IMR-90 (cell line): Measurements from ENCODE around the gene SARS1. TPM values are rescaled to one million over a fixed set of nuclear protein-coding genes. Genes with fewer than 3 reads are reported as not detected.

ENCODE experiments used
- ATAC-seq: fragments of 200-7000 bp; cut with Tn5 transposase; 2 replicates; pipeline ENCODE4 v1.9.1; 2020; ENCODE audit warnings: low read depth, mild to moderate bottlenecking, moderate library complexity
- BruUV-seq: library from RNA; stranded (reverse); fragments of 400-500 nt; replicated peaks from 2 replicates; lab custom pipeline; 2021; lab: Mats Ljungman, UMichigan
- CTCF ChIA-PET: fragments of 300-600 bp; formaldehyde crosslinking; extraction: SDS; loops from one replicate; lab custom pipeline; 2021; ENCODE audit warnings: antibody characterized with exemption; lab: Yijun Ruan, JAX
- POLR2A ChIA-PET: fragments of 300-600 bp; sonication (Branson Sonifier 250); formaldehyde crosslinking; loops from one replicate; lab custom pipeline; 2022; ENCODE audit warnings: antibody characterized with exemption; ENCODE audit not compliant: unreplicated experiment; lab: Charles Lee
- DNase-seq: peaks from one replicate; pipeline ENCODE4 v3.0.0; 2013
- H2AFZ ChIP-seq: replicated peaks from 2 replicates; pipeline ENCODE3; 2013; ENCODE audit warnings: low read length, mild to moderate bottlenecking; ENCODE audit not compliant: poor library complexity
- H2AK5ac ChIP-seq: 2 replicates; pipeline ENCODE4 v1.6.1; 2013; ENCODE audit warnings: low read depth, low read length, inconsistent platforms
- H2AK9ac ChIP-seq: replicated peaks from 2 replicates; pipeline ENCODE3; 2013; ENCODE audit warnings: mild to moderate bottlenecking, low read depth, low read length, moderate library complexity; ENCODE audit not compliant: poor library complexity
- H2BK120ac ChIP-seq: 2 replicates; pipeline ENCODE4 v1.6.1; 2013; ENCODE audit warnings: low read depth, low read length, inconsistent platforms
- H2BK15ac ChIP-seq: 3 replicates; pipeline ENCODE4 v1.6.1; 2013; ENCODE audit warnings: low read depth, low read length, inconsistent platforms
- H2BK20ac ChIP-seq: 2 replicates; pipeline ENCODE4 v1.6.1; 2013; ENCODE audit warnings: low read depth, mild to moderate bottlenecking, inconsistent platforms, low read length, moderate library complexity
- H2BK5ac ChIP-seq: 2 replicates; pipeline ENCODE4 v1.6.1; 2013; ENCODE audit warnings: mild to moderate bottlenecking, low read depth, low read length, inconsistent platforms; ENCODE audit not compliant: poor library complexity, severe bottlenecking
- H3K14ac ChIP-seq: replicated peaks from 2 replicates; pipeline ENCODE4 v1.6.1; 2013; ENCODE audit warnings: low read depth, low read length, inconsistent platforms
- H3K18ac ChIP-seq: 2 replicates; pipeline ENCODE4 v1.6.1; 2013; ENCODE audit warnings: low read depth, low read length, control low read depth
- H3K23ac ChIP-seq: 2 replicates; pipeline ENCODE4 v1.6.1; 2013; ENCODE audit warnings: low read depth, low read length, inconsistent platforms
- H3K27ac ChIP-seq: 2 replicates; pipeline ENCODE4 v1.5.1; 2013; ENCODE audit warnings: mild to moderate bottlenecking, control low read depth, low read length; ENCODE audit not compliant: insufficient read depth
- H3K27me3 ChIP-seq: 2 replicates; pipeline ENCODE4 v1.6.1; 2013; ENCODE audit warnings: low read length; ENCODE audit not compliant: control insufficient read depth, insufficient read depth
- H3K36me3 ChIP-seq: 2 replicates; pipeline ENCODE4 v1.6.1; 2013; ENCODE audit warnings: low read length, mixed read lengths; ENCODE audit not compliant: control insufficient read depth, insufficient read depth
- H3K4ac ChIP-seq: 2 replicates; pipeline ENCODE4 v1.6.1; 2013; ENCODE audit warnings: low read depth, low read length, inconsistent platforms
- H3K4me1 ChIP-seq: 2 replicates; pipeline ENCODE4 v1.6.1; 2013; ENCODE audit warnings: low read length, mixed read lengths; ENCODE audit not compliant: control insufficient read depth, insufficient read depth
- H3K4me2 ChIP-seq: 2 replicates; pipeline ENCODE4 v1.6.1; 2013; ENCODE audit warnings: low read depth, mild to moderate bottlenecking, control low read depth, low read length, moderate library complexity
- H3K4me3 ChIP-seq: 2 replicates; pipeline ENCODE4 v1.5.1; 2013; ENCODE audit warnings: low read depth, mild to moderate bottlenecking, control low read depth, low read length, moderate library complexity; ENCODE audit not compliant: insufficient read depth
- H3K56ac ChIP-seq: 2 replicates; pipeline ENCODE4 v1.6.1; 2013; ENCODE audit warnings: low read length, inconsistent platforms; ENCODE audit not compliant: insufficient read depth; ENCODE audit errors: extremely low read depth
- H3K79me1 ChIP-seq, 2 experiments: 2 replicates each; pipeline ENCODE4 v1.6.1; 2013; ENCODE audit warnings: low read length in 2 of 2, inconsistent platforms in 1 of 2, low read depth in 1 of 2
- H3K9ac ChIP-seq: 2 replicates; pipeline ENCODE4 v1.6.1; 2013; ENCODE audit warnings: low read depth, low read length, control low read depth
- H3K9me1 ChIP-seq: 2 replicates; pipeline ENCODE4 v1.6.1; 2013; ENCODE audit warnings: low read length, inconsistent platforms; ENCODE audit not compliant: insufficient read depth
- H3K9me3 ChIP-seq: 2 replicates; pipeline ENCODE4 v1.6.1; 2013; ENCODE audit warnings: low read length; ENCODE audit not compliant: control insufficient read depth, insufficient read depth
- H4K20me1 ChIP-seq: 2 replicates; pipeline ENCODE4 v1.6.1; 2013; ENCODE audit warnings: low read length, inconsistent platforms; ENCODE audit not compliant: insufficient read depth
- H4K5ac ChIP-seq: 2 replicates; pipeline ENCODE4 v1.6.1; 2013; ENCODE audit warnings: mild to moderate bottlenecking, low read depth, low read length, control low read depth
- H4K8ac ChIP-seq, 2 experiments: 2 replicates each; pipeline ENCODE4 v1.6.1; 2013; ENCODE audit warnings: low read depth in 2 of 2, low read length in 2 of 2, control low read depth in 1 of 2, inconsistent platforms in 1 of 2
- H4K91ac ChIP-seq: 2 replicates; pipeline ENCODE4 v1.6.1; 2013; ENCODE audit warnings: low read depth, low read length, inconsistent platforms; ENCODE audit not compliant: insufficient read depth
- BHLHE40 ChIP-seq: fragments of 150-350 bp; IDR thresholded peaks from 2 replicates; pipeline ENCODE4 v1.6.1; 2016; ENCODE audit warnings: mild to moderate bottlenecking, low read depth, low read length
- CEBPB ChIP-seq: IDR thresholded peaks from 2 replicates; pipeline ENCODE4 v1.6.1; 2012; ENCODE audit warnings: low read depth, low read length, improper control_type of control experiment
- MAFK ChIP-seq: IDR thresholded peaks from 2 replicates; pipeline ENCODE4 v1.6.1; 2012; ENCODE audit warnings: low read depth, low read length, improper control_type of control experiment
- POLR2A ChIP-seq: IDR thresholded peaks from 2 replicates; pipeline ENCODE4 v1.6.1; 2012; ENCODE audit warnings: mild to moderate bottlenecking, low read depth, low read length
- RFX5 ChIP-seq: IDR thresholded peaks from 2 replicates; pipeline ENCODE4 v1.8.0; 2012; ENCODE audit warnings: low read depth, mild to moderate bottlenecking, low read length, moderate library complexity
- SMC3 ChIP-seq: fragments of 150-350 bp; IDR thresholded peaks from 2 replicates; pipeline ENCODE4 v1.6.1; 2016; ENCODE audit warnings: low read depth, mild to moderate bottlenecking, antibody characterized with exemption, low read length, moderate library complexity
- USF2 ChIP-seq: fragments of 150-350 bp; IDR thresholded peaks from 2 replicates; pipeline ENCODE4 v1.6.1; 2017; ENCODE audit warnings: mild to moderate bottlenecking, antibody characterized with exemption, low read length, low read depth
- WGBS, 2 experiments: methylation state at CpG; one replicate each; pipeline versions ENCODE4 v1.1.5 to v1.1.7; 2013; ENCODE audit warnings: missing lambda C conversion rate in 2 of 2; ENCODE audit not compliant: insufficient read length in 1 of 2; ENCODE audit errors: extremely low coverage in 2 of 2; 5-methylcytosine and 5-hydroxymethylcytosine counted together
- dilution Hi-C: fragments of 300-500 bp; cut with HindIII; formaldehyde crosslinking; loops from one replicate; pipeline ENCODE4 v1.14.3; 2018; ENCODE audit warnings: low sequenced_read_pairs; ENCODE audit not compliant: unreplicated experiment
- in situ Hi-C: fragments of 300-500 bp; cut with MboI; formaldehyde crosslinking; loops from 3 replicates; pipeline ENCODE4 v1.14.3; 2019; ENCODE audit warnings: low sequenced_read_pairs, inconsistent platforms, mixed read lengths
- intact Hi-C: fragments of 100-400 bp; cut with micrococcal nuclease; formaldehyde crosslinking; loops from 2 replicates; pipeline ENCODE4 v1.10.0; 2022
- polyA plus RNA-seq, 3 experiments: library from polyadenylated mRNA; depleted of rRNA; stranded (reverse); fragments of >200 nt; gene quantifications; 2 replicates each; pipeline ENCODE4 v1.2.3, GENCODE V29; 2012; ENCODE audit warnings: low replicate concordance in 1 of 3
- total RNA-seq: library from RNA; depleted of rRNA; stranded (reverse); fragments of >200 nt; gene quantifications from 2 replicates; pipeline ENCODE4 v1.2.3, GENCODE V29; 2012

Gene SARS1
- total and polyA plus RNA-seq, 2 of the 4 experiments (the other 2 are of a cell fraction): 231 to 348 TPM

GRCh38 chr1:109198745-109199144 lies 15.0 kb upstream of the SARS1 start (continued):
- no peak; the same call in 1 of the 2 replicates for TF ChIP-seq RFX5
- no peak for TF ChIP-seq POLR2A
- TF ChIP-seq MAFK: no peak
- TF ChIP-seq USF2: no peak
- no peak for TF ChIP-seq CEBPB
- TF ChIP-seq BHLHE40: no peak
- no peak for TF ChIP-seq SMC3

- ATAC-seq: no peak
These were observed 14.0 kb upstream of the SARS1 start for GRCh38 chr1:109199710-109200109.

More at GRCh38 chr1:109199710-109200109, 14.0 kb upstream of the SARS1 start:
- Histone ChIP-seq H2BK120ac (peak overlapping the region; percentile 45), H3K4me3 (no peak overlapping the region), H4K91ac (peak overlapping the region; percentile 43; the same call in 1 of the 2 replicates), H3K27me3 (no peaks in the 10 kb centered on the region), H4K8ac (no peak overlapping the region), H3K56ac (no peak overlapping the region), H3K9me3 (no peaks in the 10 kb centered on the region), H2AFZ (no peak overlapping the region), H2AK9ac (no peak overlapping the region), H3K4ac (peak overlapping the region; percentile 91; the same call in 1 of the 2 replicates), H3K27ac (no peak overlapping the region), H3K23ac (no peak overlapping the region), H3K36me3 (no peaks in the 10 kb centered on the region), H3K4me2 (no peak overlapping the region), H3K4me1 (peaks cover 14% of the 10 kb centered on the region), H2BK5ac (no peak overlapping the region), H2BK15ac (peak overlapping the region; percentile 43; the same call in 1 of the 3 replicates), H2AK5ac (peak overlapping the region; percentile 87; the same call in 1 of the 2 replicates), H4K5ac (no peak overlapping the region), H3K14ac (no peak overlapping the region), H3K79me1 (0 out of 4 replicates have a peak, but pooled peaks cover 0 to 3% of the 10 kb centered on the region in 2 experiments), H2BK20ac (no peak overlapping the region), H3K9me1 (peaks cover 13% of the 10 kb centered on the region), H4K20me1 (no peaks in the 10 kb centered on the region), H3K18ac (no peak overlapping the region), H3K9ac (no peak overlapping the region)
- TF ChIP-seq POLR2A: no peak
- no peak for TF ChIP-seq SMC3
- no peak for TF ChIP-seq BHLHE40
- intact Hi-C loops (no loop called here), in situ Hi-C loops (no loop called here), dilution Hi-C loops (loop anchor here (25.0 kb wide), 1 partner anchor 138 kb away; no protein-coding TSS in a partner anchor)
- no peak for DNase-seq
- WGBS, 2 experiments: 90% methylated on average over 2 of the region's 10 CpGs; no CpG with 5 or more reads in 1 of the 2 experiments
- CTCF ChIA-PET: interaction anchor here (0.5 to 0.9 kb wide), 2 partner anchors 61 to 199 kb away, joined by 3 read pairs; no protein-coding TSS in a partner anchor
- POLR2A ChIA-PET: no interaction called here
- BruUV-seq: no TSS peak
